DOHH2 (cell line): ENCODE data around the gene PKP4.

Experiments used
- H3F3A ChIP-seq: fragments of 200-600 bp; sonication (generic), shearing (Covaris generic); 2 replicates; pipeline ENCODE4 v1.6.0; 2016; ENCODE audit warnings: antibody characterized with exemption, mild to moderate bottlenecking; ENCODE audit not compliant: control insufficient read depth, insufficient read depth
- H3K27ac ChIP-seq: fragments of 200-600 bp; sonication (generic); 2 replicates; pipeline ENCODE4 v1.5.1; 2014; ENCODE audit warnings: low read depth, mild to moderate bottlenecking, low read length, moderate library complexity
- H3K27me3 ChIP-seq: fragments of 200-600 bp; sonication (generic); 2 replicates; pipeline ENCODE4 v1.6.1; 2014; ENCODE audit warnings: mild to moderate bottlenecking, low read length, mixed read lengths; ENCODE audit not compliant: control insufficient read depth
- H3K36me3 ChIP-seq: fragments of 200-600 bp; sonication (generic); 2 replicates; pipeline ENCODE4 v1.6.1; 2014; ENCODE audit warnings: mild to moderate bottlenecking, low read length, moderate library complexity, mixed read lengths; ENCODE audit not compliant: control insufficient read depth
- H3K4me1 ChIP-seq: fragments of 200-600 bp; sonication (generic); 2 replicates; pipeline ENCODE4 v1.6.1; 2014; ENCODE audit warnings: mild to moderate bottlenecking, low read length, mixed read lengths; ENCODE audit not compliant: control insufficient read depth
- H3K4me2 ChIP-seq: fragments of 200-600 bp; sonication (generic); 2 replicates; pipeline ENCODE4 v1.6.0; 2014; ENCODE audit warnings: mild to moderate bottlenecking, low read length, moderate library complexity
- H3K4me3 ChIP-seq: fragments of 200-600 bp; sonication (generic); 2 replicates; pipeline ENCODE4 v1.5.1; 2014; ENCODE audit warnings: mild to moderate bottlenecking, low read length, mixed read lengths
- H3K79me2 ChIP-seq: fragments of 200-600 bp; sonication (generic); 2 replicates; pipeline ENCODE4 v1.6.1; 2014; ENCODE audit warnings: mild to moderate bottlenecking, low read length, mixed read lengths; ENCODE audit not compliant: control insufficient read depth
- H3K9me2 ChIP-seq: fragments of 200-600 bp; sonication (generic); replicated peaks from 2 replicates; pipeline ENCODE4 v1.6.1; 2014; ENCODE audit warnings: mild to moderate bottlenecking, low read length, mixed read lengths; ENCODE audit not compliant: control insufficient read depth
- H3K9me3 ChIP-seq: fragments of 200-600 bp; sonication (generic); 2 replicates; pipeline ENCODE4 v1.6.1; 2014; ENCODE audit warnings: antibody characterized with exemption, low read length, mixed read lengths; ENCODE audit not compliant: control insufficient read depth, insufficient read depth
- H4K20me1 ChIP-seq: fragments of 200-600 bp; sonication (generic); 2 replicates; pipeline ENCODE4 v1.6.0; 2014; ENCODE audit warnings: low read depth, mild to moderate bottlenecking, antibody characterized with exemption, low read length, moderate library complexity; ENCODE audit not compliant: control insufficient read depth, insufficient read depth
- EZH2phosphoT487 ChIP-seq: fragments of 200-600 bp; sonication (generic); IDR thresholded peaks from 2 replicates; pipeline ENCODE4 v1.6.1; 2017; ENCODE audit warnings: borderline replicate concordance, mild to moderate bottlenecking, antibody characterized with exemption, low read length, moderate library complexity, mixed read lengths
- TF ChIP-seq, protein P1 (sequence below): fragments of 200-600 bp; sonication (generic); IDR thresholded peaks from one replicate; pipeline ENCODE4 v1.5.1; 2014; ENCODE audit warnings: antibody characterized with exemption, mild to moderate bottlenecking, low read depth, low read length; ENCODE audit not compliant: poor library complexity, severe bottlenecking

PKP4 gene

DNA sequence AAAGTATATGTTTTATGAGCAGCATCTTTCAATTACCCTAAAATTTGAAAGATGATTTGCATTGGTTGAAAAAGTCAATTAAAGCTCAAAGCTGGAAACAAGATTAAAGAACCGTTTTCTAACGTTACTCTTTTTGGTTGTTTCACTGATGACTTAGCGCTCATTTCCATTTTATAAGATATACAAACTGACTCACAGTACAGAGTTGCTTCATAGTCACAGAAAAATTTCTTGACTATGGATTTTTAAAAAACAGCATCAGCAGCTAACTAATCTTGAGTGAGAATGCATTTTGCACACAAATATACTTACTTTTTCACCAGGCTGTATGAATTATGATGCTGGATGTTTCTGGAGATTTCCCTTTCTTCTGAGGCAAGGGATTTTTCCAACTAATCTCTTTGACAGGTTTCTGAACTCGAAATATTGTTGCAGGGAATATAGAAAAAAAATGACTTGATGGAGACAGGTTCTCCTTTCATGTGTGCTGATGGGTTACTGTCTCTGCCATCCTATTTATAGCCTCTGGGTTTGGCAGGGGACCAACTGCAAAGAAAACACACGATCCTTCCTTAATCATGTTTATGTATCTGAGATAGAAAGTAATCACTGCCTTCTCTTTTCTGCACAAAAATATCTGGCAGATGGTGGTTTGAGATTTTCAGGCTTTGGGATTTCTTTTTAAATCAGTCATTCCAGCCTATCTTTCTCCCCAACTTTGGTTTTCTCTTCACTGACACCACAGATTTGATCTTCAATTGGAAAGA is 209.0 kb downstream of the PKP4 start:
- Histone ChIP-seq H3F3A (no peaks in the 10 kb centered on the region), H4K20me1 (no peaks in the 10 kb centered on the region), H3K9me3 (no peaks in the 10 kb centered on the region), H3K79me2 (no peaks in the 10 kb centered on the region), H3K9me2 (no peaks in the 10 kb centered on the region), H3K4me3 (no peak overlapping the region), H3K4me2 (no peak overlapping the region), H3K27me3 (no peaks in the 10 kb centered on the region), H3K27ac (no peak overlapping the region), H3K4me1 (peaks cover 3% of the 10 kb centered on the region; the same call in 1 of the 2 replicates), H3K36me3 (peaks cover 45% of the 10 kb centered on the region)
- TF ChIP-seq, protein P1, sequence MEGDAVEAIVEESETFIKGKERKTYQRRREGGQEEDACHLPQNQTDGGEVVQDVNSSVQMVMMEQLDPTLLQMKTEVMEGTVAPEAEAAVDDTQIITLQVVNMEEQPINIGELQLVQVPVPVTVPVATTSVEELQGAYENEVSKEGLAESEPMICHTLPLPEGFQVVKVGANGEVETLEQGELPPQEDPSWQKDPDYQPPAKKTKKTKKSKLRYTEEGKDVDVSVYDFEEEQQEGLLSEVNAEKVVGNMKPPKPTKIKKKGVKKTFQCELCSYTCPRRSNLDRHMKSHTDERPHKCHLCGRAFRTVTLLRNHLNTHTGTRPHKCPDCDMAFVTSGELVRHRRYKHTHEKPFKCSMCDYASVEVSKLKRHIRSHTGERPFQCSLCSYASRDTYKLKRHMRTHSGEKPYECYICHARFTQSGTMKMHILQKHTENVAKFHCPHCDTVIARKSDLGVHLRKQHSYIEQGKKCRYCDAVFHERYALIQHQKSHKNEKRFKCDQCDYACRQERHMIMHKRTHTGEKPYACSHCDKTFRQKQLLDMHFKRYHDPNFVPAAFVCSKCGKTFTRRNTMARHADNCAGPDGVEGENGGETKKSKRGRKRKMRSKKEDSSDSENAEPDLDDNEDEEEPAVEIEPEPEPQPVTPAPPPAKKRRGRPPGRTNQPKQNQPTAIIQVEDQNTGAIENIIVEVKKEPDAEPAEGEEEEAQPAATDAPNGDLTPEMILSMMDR = no peak
- no peak for TF ChIP-seq EZH2phosphoT487

DNA sequence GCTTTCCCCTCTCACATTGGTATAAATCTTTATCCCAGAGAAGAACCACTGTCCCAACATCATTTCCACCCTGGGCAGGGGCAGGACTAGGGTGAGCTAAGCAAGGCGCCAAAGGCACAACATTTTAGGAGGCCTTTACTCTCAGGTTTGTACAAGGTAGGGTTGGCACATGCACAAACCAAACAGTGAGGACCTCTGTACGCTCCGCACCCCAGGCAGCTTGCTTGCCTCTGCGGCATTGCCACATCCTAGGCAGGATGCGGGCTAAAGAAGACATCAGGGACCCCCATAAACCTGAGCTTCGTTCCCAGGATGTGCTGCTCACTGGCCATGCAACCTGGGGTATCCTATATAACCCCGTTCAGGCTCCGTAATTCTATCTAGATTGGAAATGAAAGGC is 210.2 kb downstream of the PKP4 start:
- Histone ChIP-seq H3K4me1 (peaks cover 3% of the 10 kb centered on the region; the same call in 1 of the 2 replicates), H3K4me3 (no peak overlapping the region), H3K27me3 (no peaks in the 10 kb centered on the region), H3K79me2 (no peaks in the 10 kb centered on the region), H3K27ac (no peak overlapping the region), H3K36me3 (peaks cover 40% of the 10 kb centered on the region), H3F3A (no peaks in the 10 kb centered on the region), H3K9me2 (no peaks in the 10 kb centered on the region), H4K20me1 (no peaks in the 10 kb centered on the region), H3K4me2 (no peak overlapping the region), H3K9me3 (no peaks in the 10 kb centered on the region)
- TF ChIP-seq EZH2phosphoT487 = no peak
- TF ChIP-seq, protein P1 = no peak

DNA sequence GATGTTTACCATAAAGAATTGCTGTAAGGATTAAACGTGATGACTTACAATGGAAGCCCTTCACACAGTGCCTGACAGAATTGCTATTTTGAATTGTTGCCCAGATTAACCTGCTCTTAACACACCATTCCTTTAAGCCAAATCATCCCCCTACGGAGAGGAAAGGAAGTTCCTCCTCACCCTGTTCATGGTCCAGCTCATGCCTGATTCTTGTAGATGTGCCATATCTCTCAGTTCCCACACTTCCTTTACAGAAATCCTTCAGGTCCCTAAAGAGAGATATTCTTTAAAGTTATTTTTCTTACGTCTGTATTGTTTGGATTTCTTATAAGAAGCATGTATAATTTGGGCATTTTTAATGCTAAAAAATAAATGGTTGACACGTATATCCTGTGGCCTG is 210.8 kb downstream of the PKP4 start:
- no peak overlapping the region for H3K4me3 ChIP-seq
- peaks cover 3% of the 10 kb centered on the region; the same call in 1 of the 2 replicates for H3K4me1 ChIP-seq
- no peak overlapping the region for H3K27ac ChIP-seq
- no peaks in the 10 kb centered on the region for H3K9me3 ChIP-seq
- no peaks in the 10 kb centered on the region for H3K79me2 ChIP-seq
- no peak for TF ChIP-seq EZH2phosphoT487
- TF ChIP-seq, protein P1 = no peak
- no peaks in the 10 kb centered on the region for H4K20me1 ChIP-seq
- H3F3A ChIP-seq = no peaks in the 10 kb centered on the region
- H3K36me3 ChIP-seq = peaks cover 40% of the 10 kb centered on the region
- no peak overlapping the region for H3K4me2 ChIP-seq
- H3K27me3 ChIP-seq = no peaks in the 10 kb centered on the region
- no peaks in the 10 kb centered on the region for H3K9me2 ChIP-seq
